Vagina (tissue), 2 donors: ENCODE data around the gene SLC35E3. TPM values are rescaled to one million over a fixed set of nuclear protein-coding genes. Genes with fewer than 3 reads are reported as not detected.

ENCODE experiments used
- DNase-seq, 2 donors: peaks; one replicate each; pipeline ENCODE4 v3.0.0-alpha.2; 2017; ENCODE audit errors: extremely low spot score in 2 of 2
- H3K27ac ChIP-seq: fragments of 200-600 bp; sonication (generic); one replicate; pipeline ENCODE4 v1.5.1; 2019
- H3K27me3 ChIP-seq: fragments of 200-600 bp; sonication (generic); one replicate; pipeline ENCODE4 v1.5.1; 2019
- H3K36me3 ChIP-seq, 2 donors: fragments of 200-600 bp; sonication (generic); one replicate each; pipeline ENCODE4 v1.5.1; 2017 to 2019
- H3K4me1 ChIP-seq: fragments of 200-600 bp; sonication (generic); one replicate; pipeline ENCODE4 v1.5.1; 2019
- H3K4me3 ChIP-seq, 2 donors: fragments of 200-600 bp; sonication (generic); 1 replicate in 1 of 2; 2 replicates in 1 of 2; pipeline ENCODE4 v1.5.1; 2016 to 2019
- H3K9me3 ChIP-seq: fragments of 200-600 bp; sonication (generic); one replicate; pipeline ENCODE4 v1.5.1; 2019
- CTCF ChIP-seq, 3 experiments: fragments of 450-650 bp in 2 of 3; fragments of 200-600 bp in 1 of 3; sonication (generic) in 1 of 3; IDR thresholded peaks; one replicate each; pipeline ENCODE4 v1.5.1; 2017 to 2019; ENCODE audit warnings: antibody characterized with exemption in 3 of 3, mild to moderate bottlenecking in 2 of 3, moderate library complexity in 2 of 3
- POLR2A ChIP-seq, 2 donors: fragments of 450-650 bp; IDR thresholded peaks; one replicate each; pipeline ENCODE4 v1.6.1; 2017; ENCODE audit warnings: antibody characterized with exemption in 2 of 2, mild to moderate bottlenecking in 2 of 2, moderate library complexity in 2 of 2
- POLR2AphosphoS5 ChIP-seq, 2 donors: sonication (generic); formaldehyde crosslinking; IDR thresholded peaks; one replicate each; pipeline ENCODE4 v1.9.0; 2017; ENCODE audit warnings: antibody characterized with exemption in 2 of 2, mild to moderate bottlenecking in 2 of 2, low read depth in 1 of 2; ENCODE audit not compliant: insufficient read depth in 1 of 2
- intact Hi-C: fragments of 100-400 bp; cut with DNase I; formaldehyde crosslinking; loops from one replicate; pipeline ENCODE4 v1.15.1; 2023
- total RNA-seq: library from RNA; depleted of rRNA; stranded (reverse); fragments of >200 nt; gene quantifications from one replicate; pipeline ENCODE4 v1.2.3, GENCODE V29; 2016

SLC35E3 gene
- total RNA-seq, 1 donor from 2014 or later = 5.9 TPM

DNA sequence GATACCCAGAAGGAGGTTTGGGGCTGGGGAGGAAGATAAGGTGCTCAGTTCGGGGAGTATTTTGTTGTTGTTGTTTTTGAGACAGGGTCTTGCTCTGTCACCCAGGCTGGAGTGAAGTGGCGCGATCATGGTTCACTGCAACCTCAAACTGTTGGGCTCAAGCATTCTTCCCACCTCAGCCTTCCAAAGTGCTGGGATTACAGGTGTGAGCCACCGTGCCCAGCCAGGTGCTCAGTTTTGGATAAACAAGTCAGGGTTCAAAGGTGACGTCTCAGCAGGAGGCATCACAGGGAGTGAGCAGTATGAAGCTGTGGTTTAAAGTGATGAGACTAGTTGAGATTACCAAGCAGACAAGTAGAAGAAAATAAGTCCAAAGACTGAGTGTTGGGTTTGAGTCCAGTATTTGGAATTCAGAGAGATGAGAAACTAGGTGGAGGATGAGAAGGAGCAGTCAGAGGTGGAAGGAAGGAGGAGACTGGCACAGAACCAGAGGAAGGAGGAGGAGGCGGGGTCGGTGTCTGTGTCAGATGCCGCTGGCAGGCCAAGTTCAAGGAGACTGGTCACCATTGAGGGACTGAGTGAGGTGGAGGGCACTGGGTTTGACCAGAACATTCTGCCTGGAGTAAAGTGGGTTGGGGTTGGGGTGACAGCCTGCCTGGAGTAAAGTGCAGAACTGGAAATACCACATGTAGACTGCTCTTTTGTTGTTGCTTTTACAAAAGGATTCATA is 16.1 kb downstream of the SLC35E3 start:
- intact Hi-C loops = no loop called here
- H3K36me3 ChIP-seq = peaks cover 0 to 37% of the 10 kb centered on the region in 2 donors
- TF ChIP-seq POLR2A (IDR thresholded peaks at IDR 0.05) (no peak), POLR2AphosphoS5 (IDR thresholded peaks at IDR 0.05; ENCODE audit: insufficient read depth in 1 of 2, low read depth in 1 of 2) (no peak), CTCF (IDR thresholded peaks at IDR 0.05) (no peak)

DNA sequence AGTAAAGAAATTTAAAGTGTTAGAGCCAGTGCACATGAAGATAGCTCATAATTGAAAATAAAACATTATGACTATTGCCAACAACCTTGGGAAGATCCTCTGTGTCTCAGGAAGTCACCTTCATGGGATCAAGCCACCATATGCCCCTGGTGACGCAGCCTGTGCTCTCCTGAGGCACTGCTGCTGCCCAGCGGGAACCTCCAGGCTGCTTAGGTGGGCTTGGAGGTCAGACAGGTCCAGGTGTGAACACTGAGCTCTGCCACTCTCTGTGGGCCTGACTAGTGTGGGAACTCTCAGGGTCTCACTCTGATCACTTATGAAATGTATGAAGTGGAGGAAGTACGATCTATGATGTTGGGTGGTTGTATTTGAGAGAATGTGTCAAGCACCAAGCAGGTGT is 16.7 kb downstream of the SLC35E3 start:
- TF ChIP-seq POLR2AphosphoS5 (IDR thresholded peaks at IDR 0.05; ENCODE audit: insufficient read depth in 1 of 2, low read depth in 1 of 2) = no peak
- no peak for TF ChIP-seq POLR2A (IDR thresholded peaks at IDR 0.05)
- no peak for TF ChIP-seq CTCF (IDR thresholded peaks at IDR 0.05)
- Histone ChIP-seq H3K9me3 (no peaks in the 10 kb centered on the region), H3K4me3 (no peak overlapping the region), H3K36me3 (peaks cover 0 to 37% of the 10 kb centered on the region in 2 donors), H3K27ac (no peak overlapping the region), H3K4me1 (no peaks in the 10 kb centered on the region), H3K27me3 (no peaks in the 10 kb centered on the region)
- intact Hi-C loops = no loop called here
- no peak for DNase-seq

More for the DNA sequence above, 16.1 kb downstream of the SLC35E3 start:
- Histone ChIP-seq H3K9me3 (no peaks in the 10 kb centered on the region), H3K27ac (no peak overlapping the region), H3K27me3 (no peaks in the 10 kb centered on the region), H3K4me1 (no peaks in the 10 kb centered on the region), H3K4me3 (no peak overlapping the region)
- no peak for DNase-seq

DNA sequence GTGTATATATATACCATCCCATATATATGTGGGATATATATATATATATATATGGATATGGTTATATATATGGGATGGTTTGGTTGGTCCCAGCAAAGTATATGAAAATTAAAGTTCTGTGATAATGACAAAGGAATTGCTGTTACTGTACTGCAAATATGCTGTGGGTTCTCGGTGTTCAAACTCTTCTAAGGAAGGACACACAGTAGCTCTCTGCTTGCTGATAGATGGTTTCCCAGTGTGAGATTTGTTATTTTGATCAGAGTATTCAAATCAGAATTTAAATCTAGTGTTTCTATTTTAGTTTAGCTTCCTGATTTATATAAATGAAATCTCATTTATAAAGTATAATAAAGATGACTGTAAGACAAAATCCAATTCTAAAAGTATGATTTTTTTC is 19.7 kb downstream of the SLC35E3 start:
- Histone ChIP-seq H3K36me3 (peaks cover 0 to 26% of the 10 kb centered on the region in 2 donors), H3K9me3 (no peaks in the 10 kb centered on the region), H3K4me1 (no peaks in the 10 kb centered on the region), H3K4me3 (no peak overlapping the region), H3K27ac (no peak overlapping the region), H3K27me3 (no peaks in the 10 kb centered on the region)
- DNase-seq = no peak
- intact Hi-C loops = no loop called here
- TF ChIP-seq POLR2A (IDR thresholded peaks at IDR 0.05) (no peak), POLR2AphosphoS5 (IDR thresholded peaks at IDR 0.05; ENCODE audit: insufficient read depth in 1 of 2, low read depth in 1 of 2) (no peak), CTCF (IDR thresholded peaks at IDR 0.05) (no peak)

GRCh38 chr12:68766646-68767045 is 20.7 kb downstream of the SLC35E3 start:
- Histone ChIP-seq H3K27ac (no peak overlapping the region), H3K36me3 (peaks cover 0 to 26% of the 10 kb centered on the region in 2 donors), H3K9me3 (no peaks in the 10 kb centered on the region), H3K27me3 (no peaks in the 10 kb centered on the region), H3K4me3 (no peak overlapping the region), H3K4me1 (no peaks in the 10 kb centered on the region)
- DNase-seq = no peak
- TF ChIP-seq POLR2A (IDR thresholded peaks at IDR 0.05) (no peak), POLR2AphosphoS5 (IDR thresholded peaks at IDR 0.05; ENCODE audit: insufficient read depth in 1 of 2, low read depth in 1 of 2) (no peak), CTCF (IDR thresholded peaks at IDR 0.05) (no peak)
- intact Hi-C loops = no loop called here

GRCh38 chr12:68767191-68767590 is 21.2 kb downstream of the SLC35E3 start:
- Histone ChIP-seq H3K9me3 (no peaks in the 10 kb centered on the region), H3K4me3 (no peak overlapping the region), H3K27me3 (no peaks in the 10 kb centered on the region), H3K36me3 (peaks cover 0 to 22% of the 10 kb centered on the region in 2 donors), H3K27ac (no peak overlapping the region), H3K4me1 (no peaks in the 10 kb centered on the region)
- intact Hi-C loops = no loop called here
- no peak for TF ChIP-seq CTCF (IDR thresholded peaks at IDR 0.05)
- no peak for TF ChIP-seq POLR2AphosphoS5 (IDR thresholded peaks at IDR 0.05; ENCODE audit: insufficient read depth in 1 of 2, low read depth in 1 of 2)
- no peak for TF ChIP-seq POLR2A (IDR thresholded peaks at IDR 0.05)
- DNase-seq = no peak
